GM15510 (cell line): ENCODE measurements around the gene TMEM212.

ENCODE experiments used
- POLR2A ChIP-seq: IDR thresholded peaks from 3 replicates; pipeline ENCODE4 v1.6.1; 2011; ENCODE audit warnings: borderline replicate concordance; ENCODE audit not compliant: insufficient read length; ENCODE audit errors: extremely low read depth

TMEM212 gene

GRCh38 chr3:171842864-171843518, at the start of gene TMEM212:
Gene TMEM212, plus strand, starts transcription at chr3:171843349. Its CDS starts 35 bp downstream, at chr3:171843384.
- TF ChIP-seq POLR2A: no peak

GRCh38 chr3:171796625-171797264, 46.4 kb upstream of the TMEM212 start:
- no peak for TF ChIP-seq POLR2A

- no peak for TF ChIP-seq POLR2A
Measured at GRCh38 chr3:171797265-171797679, 45.9 kb upstream of the TMEM212 start.

- TF ChIP-seq POLR2A: no peak
Measured at GRCh38 chr3:171797873-171798272, 45.3 kb upstream of the TMEM212 start.

- no peak for TF ChIP-seq POLR2A
Measured at GRCh38 chr3:171799501-171799900, 43.6 kb upstream of the TMEM212 start.

- no peak for TF ChIP-seq POLR2A
Measured at GRCh38 chr3:171801738-171802589, 41.2 kb upstream of the TMEM212 start.

GRCh38 chr3:171802590-171802956, 40.6 kb upstream of the TMEM212 start:
- TF ChIP-seq POLR2A: no peak

GRCh38 chr3:171803044-171803443, 40.1 kb upstream of the TMEM212 start:
- no peak for TF ChIP-seq POLR2A

GRCh38 chr3:171804618-171805389, 38.3 kb upstream of the TMEM212 start:
- TF ChIP-seq POLR2A: no peak

- TF ChIP-seq POLR2A: no peak
Measured at GRCh38 chr3:171805687-171806086, 37.5 kb upstream of the TMEM212 start.

- TF ChIP-seq POLR2A: no peak
Measured at GRCh38 chr3:171806200-171807128, 36.7 kb upstream of the TMEM212 start.

- TF ChIP-seq POLR2A: no peak
Measured at GRCh38 chr3:171807129-171807675, 35.9 kb upstream of the TMEM212 start.

GRCh38 chr3:171807806-171808205, 35.3 kb upstream of the TMEM212 start:
- TF ChIP-seq POLR2A: no peak

GRCh38 chr3:171809611-171809860, 33.6 kb upstream of the TMEM212 start:
- peak; percentile 27 for TF ChIP-seq POLR2A
